H1 (cell line): Measurements from ENCODE around the gene PRR16. TPM values are rescaled to one million over a fixed set of nuclear protein-coding genes. Genes with fewer than 3 reads are reported as not detected.

Source experiments
- CTCF ChIA-PET: fragments of 300-600 bp; sonication (Branson Sonifier 250); formaldehyde crosslinking; loops from one replicate; lab custom pipeline; 2021; ENCODE audit not compliant: partially characterized antibody; lab: Charles Lee
- POLR2A ChIA-PET: fragments of 300-600 bp; sonication (Branson Sonifier 250); formaldehyde crosslinking; loops from one replicate; lab custom pipeline; 2021; ENCODE audit warnings: inconsistent platforms; ENCODE audit not compliant: partially characterized antibody; lab: Charles Lee
- DNase-seq, 2 experiments: peaks; one replicate each; pipeline versions ENCODE4 v3.0.0 to v3.0.0-alpha.2; 2010 to 2022; ENCODE audit warnings: low spot score in 2 of 2, low read depth in 1 of 2, mixed read lengths in 1 of 2
- FAIRE-seq: peaks from 2 replicates; lab custom pipeline; 2011; peaks lifted over from hg19 to GRCh38; lab: Jason Lieb, UNC
- H2AFZ ChIP-seq: 2 replicates; pipeline ENCODE4 v1.8.1; 2012; ENCODE audit warnings: low read length, inconsistent platforms
- H2AK5ac ChIP-seq: 2 replicates; pipeline ENCODE4 v1.6.1; 2013; ENCODE audit warnings: low read depth, low read length
- H2BK120ac ChIP-seq: replicated peaks from 2 replicates; pipeline ENCODE3; 2013; ENCODE audit warnings: low read depth, low read length, inconsistent platforms
- H2BK12ac ChIP-seq: 2 replicates; pipeline ENCODE4 v1.6.1; 2013; ENCODE audit warnings: low read depth, low read length
- H2BK15ac ChIP-seq: 2 replicates; pipeline ENCODE4 v1.6.1; 2013; ENCODE audit warnings: low read length
- H2BK20ac ChIP-seq: 2 replicates; pipeline ENCODE4 v1.6.1; 2013; ENCODE audit warnings: low read length
- H2BK5ac ChIP-seq: 2 replicates; pipeline ENCODE4 v1.6.1; 2013; ENCODE audit warnings: low read depth, low read length
- H3K14ac ChIP-seq: 2 replicates; pipeline ENCODE4 v1.6.1; 2013; ENCODE audit warnings: inconsistent platforms; ENCODE audit not compliant: insufficient read length
- H3K18ac ChIP-seq: 2 replicates; pipeline ENCODE4 v1.6.1; 2013; ENCODE audit warnings: low read length; ENCODE audit errors: extremely low read depth
- H3K23ac ChIP-seq: 2 replicates; pipeline ENCODE4 v1.6.1; 2013; ENCODE audit warnings: inconsistent platforms; ENCODE audit not compliant: insufficient read length
- H3K23me2 ChIP-seq: 2 replicates; pipeline ENCODE4 v1.6.1; 2013; ENCODE audit warnings: low read depth, low read length
- H3K27ac ChIP-seq: 2 replicates; pipeline ENCODE4 v1.6.1; 2011; ENCODE audit warnings: low read depth, low read length, inconsistent platforms
- H3K27me3 ChIP-seq, 4 experiments: replicated peaks in 1 of 4; 1 replicate in 1 of 4; 2 replicates in 3 of 4; pipeline versions ENCODE4 v1.6.1 to v1.8.1; 2011 to 2013; ENCODE audit warnings: low read length in 3 of 4, mild to moderate bottlenecking in 3 of 4, inconsistent platforms in 2 of 4, mixed read lengths in 2 of 4, moderate library complexity in 1 of 4; ENCODE audit not compliant: control insufficient read depth in 3 of 4, insufficient read depth in 3 of 4; ENCODE audit errors: extremely low read depth in 1 of 4
- H3K36me3 ChIP-seq, 4 experiments: 2 replicates each; pipeline versions ENCODE4 v1.6.1 to v1.8.1; 2011 to 2013; ENCODE audit warnings: mild to moderate bottlenecking in 4 of 4, low read length in 3 of 4, moderate library complexity in 2 of 4, control low read depth in 1 of 4, inconsistent platforms in 1 of 4; ENCODE audit not compliant: insufficient read depth in 4 of 4, control insufficient read depth in 2 of 4
- H3K4ac ChIP-seq: replicated peaks from 2 replicates; pipeline ENCODE3; 2013; ENCODE audit warnings: low read length, low read depth, mixed read lengths, inconsistent platforms; ENCODE audit not compliant: insufficient read length
- H3K4me1 ChIP-seq, 4 experiments: replicated peaks in 1 of 4; 1 replicate in 1 of 4; 2 replicates in 3 of 4; pipeline versions ENCODE4 v1.6.1 to v1.8.1; 2011 to 2013; ENCODE audit warnings: low read length in 3 of 4, inconsistent platforms in 2 of 4, mixed read lengths in 1 of 4; ENCODE audit not compliant: insufficient read depth in 4 of 4, control insufficient read depth in 3 of 4
- H3K4me2 ChIP-seq, 2 experiments: 2 replicates each; pipeline versions ENCODE4 v1.6.1 to v1.8.1; 2011 to 2013; ENCODE audit warnings: low read depth in 2 of 2, low read length in 2 of 2, control low read depth in 1 of 2, inconsistent platforms in 1 of 2, mild to moderate bottlenecking in 1 of 2; ENCODE audit not compliant: insufficient read depth in 1 of 2
- H3K4me3 ChIP-seq, 4 experiments: fragments of 200-600, 300-600 bp in 1 of 4; sonication (generic), shearing (Covaris generic), sonication (Bioruptor Twin) in 1 of 4; 2 replicates each; pipeline versions ENCODE4 v1.5.1 to v1.8.1; 2011 to 2016; ENCODE audit warnings: low read length in 4 of 4, low read depth in 3 of 4, control low read depth in 2 of 4, inconsistent platforms in 2 of 4, mild to moderate bottlenecking in 2 of 4, mixed read lengths in 1 of 4, moderate library complexity in 1 of 4; ENCODE audit not compliant: insufficient read depth in 2 of 4; ENCODE audit errors: extremely low read depth in 1 of 4
- H3K56ac ChIP-seq: replicated peaks from 2 replicates; pipeline ENCODE3; 2013; ENCODE audit warnings: low read depth, mild to moderate bottlenecking, mixed read lengths, low read length, inconsistent platforms; ENCODE audit not compliant: insufficient read length
- H3K79me1 ChIP-seq: 2 replicates; pipeline ENCODE4 v1.6.1; 2013; ENCODE audit warnings: low read depth, low read length, control low read depth
- H3K79me2 ChIP-seq, 2 experiments: 2 replicates each; pipeline versions ENCODE4 v1.6.1 to v1.8.1; 2012 to 2013; ENCODE audit warnings: low read length in 2 of 2, mild to moderate bottlenecking in 2 of 2, inconsistent platforms in 1 of 2; ENCODE audit not compliant: insufficient read depth in 2 of 2, control insufficient read depth in 1 of 2
- H3K9ac ChIP-seq, 4 experiments: replicated peaks in 1 of 4; 1 replicate in 1 of 4; 2 replicates in 3 of 4; pipeline versions ENCODE4 v1.6.1 to v1.8.1; 2011 to 2013; ENCODE audit warnings: low read depth in 3 of 4, low read length in 3 of 4, control low read depth in 2 of 4, mild to moderate bottlenecking in 2 of 4, moderate library complexity in 2 of 4, inconsistent platforms in 1 of 4; ENCODE audit errors: extremely low read depth in 1 of 4
- H3K9me3 ChIP-seq, 2 experiments: 2 replicates each; pipeline versions ENCODE4 v1.6.1 to v1.8.1; 2012 to 2013; ENCODE audit warnings: mild to moderate bottlenecking in 2 of 2, moderate library complexity in 2 of 2, control low read depth in 1 of 2, inconsistent platforms in 1 of 2, low read depth in 1 of 2, low read length in 1 of 2, mixed read lengths in 1 of 2; ENCODE audit not compliant: insufficient read depth in 2 of 2
- H4K20me1 ChIP-seq, 2 experiments: replicated peaks in 1 of 2; 2 replicates each; pipeline versions ENCODE3 to v1.8.1; 2011 to 2013; ENCODE audit warnings: inconsistent platforms in 2 of 2, low read length in 2 of 2, mild to moderate bottlenecking in 1 of 2; ENCODE audit not compliant: insufficient read depth in 2 of 2, control insufficient read depth in 1 of 2
- H4K5ac ChIP-seq: 2 replicates; pipeline ENCODE4 v1.6.1; 2013; ENCODE audit warnings: low read length, low read depth, mixed read lengths, inconsistent platforms; ENCODE audit not compliant: insufficient read length
- H4K8ac ChIP-seq: 2 replicates; pipeline ENCODE4 v1.8.0; 2013; ENCODE audit warnings: mild to moderate bottlenecking, moderate library complexity, low read length, inconsistent platforms; ENCODE audit not compliant: insufficient read depth; ENCODE audit errors: extremely low read depth
- H4K91ac ChIP-seq: replicated peaks from 2 replicates; pipeline ENCODE3; 2013; ENCODE audit warnings: low read length, mixed read lengths, inconsistent platforms; ENCODE audit not compliant: insufficient read length
- ASH2L ChIP-seq: fragments of 200-600, 300-600 bp; sonication (generic); IDR thresholded peaks from one replicate; pipeline ENCODE4 v1.7.1; 2017; ENCODE audit warnings: low read length
- BCL11A ChIP-seq, 2 experiments: IDR thresholded peaks; one replicate each; pipeline ENCODE4 v1.6.1; 2011; ENCODE audit warnings: low read depth in 2 of 2, low read length in 2 of 2, mild to moderate bottlenecking in 2 of 2
- GTF2F1 ChIP-seq: IDR thresholded peaks from 2 replicates; pipeline ENCODE4 v1.6.1; 2012; ENCODE audit warnings: low read depth, low read length, improper control_type of control experiment, borderline replicate concordance
- JUN ChIP-seq: IDR thresholded peaks from 2 replicates; pipeline ENCODE4 v1.6.1; 2011; ENCODE audit warnings: low read depth, mild to moderate bottlenecking, improper control_type of control experiment, low read length
- PHF8 ChIP-seq: fragments of 200-600 bp; sonication (generic); conservative IDR thresholded peaks from 2 replicates; pipeline ENCODE4 v1.7.1; 2012; ENCODE audit warnings: low read depth, mild to moderate bottlenecking, inconsistent platforms, low read length, moderate library complexity
- RXRA ChIP-seq: IDR thresholded peaks from 2 replicates; pipeline ENCODE4 v1.6.1; 2011; ENCODE audit warnings: low read depth, mild to moderate bottlenecking, low read length, moderate library complexity; ENCODE audit not compliant: insufficient read depth
- SAP30 ChIP-seq: fragments of 300-600 bp; sonication (generic); IDR thresholded peaks from 2 replicates; pipeline ENCODE4 v1.7.1; 2012; ENCODE audit warnings: low read length, moderate library complexity, mild to moderate bottlenecking, inconsistent platforms; ENCODE audit not compliant: insufficient read depth, insufficient replicate concordance
- TCF12 ChIP-seq: IDR thresholded peaks from 2 replicates; pipeline ENCODE4 v1.6.1; 2011; ENCODE audit warnings: low read depth, mild to moderate bottlenecking, low read length
- polyA plus RNA-seq, 7 experiments: library from polyadenylated mRNA; depleted of rRNA in 3 of 7; stranded (reverse) in 5 of 7; unstranded in 2 of 7; fragments of >200 nt in 5 of 7; fragments of 200-250 nt in 2 of 7; gene quantifications; 1 replicate in 5 of 7; 2 replicates in 1 of 7; 4 replicates in 1 of 7; pipeline versions ENCODE4 v1.2.1 to v1.2.3, GENCODE V29; 2011 to 2013; ENCODE audit warnings: missing spikeins in 2 of 7, mixed read lengths in 2 of 7
- total RNA-seq: library from RNA; stranded (reverse); fragmentation: NEBNext Ultra II Directional; extraction: Animal tissue kit (Norgen Biotek cat#: 25700); gene quantifications from 2 replicates; pipeline ENCODE4 v1.2.1, GENCODE V29; 2021
- TF ChIP-seq, protein P1 (sequence below): IDR thresholded peaks from 2 replicates; pipeline ENCODE4 v1.6.1; 2011; ENCODE audit warnings: low read depth, mild to moderate bottlenecking, low read length; ENCODE audit not compliant: insufficient read depth
- TF ChIP-seq, protein P2 (sequence below): IDR thresholded peaks from 2 replicates; pipeline ENCODE4 v1.6.1; 2012; ENCODE audit warnings: low read length, inconsistent platforms
- TF ChIP-seq, protein P3 (sequence below): IDR thresholded peaks from 2 replicates; pipeline ENCODE4 v1.6.1; 2012; ENCODE audit warnings: inconsistent platforms

The PRR16 gene
- total and polyA plus RNA-seq, 2 of the 8 experiments (the other 6 are each of a cell fraction or from before 2014, with no cell fraction given): 0.73 to 1.6 TPM

DNA sequence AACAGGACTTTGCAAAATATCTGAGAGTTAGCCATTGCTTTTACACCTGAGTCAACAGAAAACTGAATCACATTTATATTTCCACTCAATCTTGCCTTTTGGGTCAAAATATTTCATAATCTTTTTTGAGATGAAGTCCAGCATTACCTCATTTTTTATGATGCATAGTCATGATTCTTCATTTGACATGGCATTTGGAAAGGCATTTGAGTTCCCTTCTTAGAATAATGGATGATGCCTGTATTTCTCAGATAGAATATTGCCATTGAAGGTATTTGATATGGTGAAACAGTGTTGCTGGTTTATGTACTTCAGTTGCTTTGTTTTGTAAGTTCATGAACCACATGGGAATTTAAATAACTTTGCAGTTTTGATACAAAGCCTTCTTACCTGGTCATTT, 180.4 kb downstream of the PRR16 start:
- H3K27me3 ChIP-seq: no peaks in the 10 kb centered on the region
- no peak overlapping the region for H2AK5ac ChIP-seq
- no peak overlapping the region for H3K9ac ChIP-seq
- no peak overlapping the region for H4K8ac ChIP-seq
- no peak for FAIRE-seq
- H3K4me1 ChIP-seq: no peaks in the 10 kb centered on the region
- H3K36me3 ChIP-seq: no peaks in the 10 kb centered on the region; a peak in 1 of 8 replicates
- H2BK15ac ChIP-seq: no peak overlapping the region
- no peaks in the 10 kb centered on the region for H3K79me1 ChIP-seq
- ChIA-PET CTCF (interaction anchor here (1.2 kb wide), 1 partner anchor 12 kb away, joined by 3 read pairs; no protein-coding TSS in a partner anchor), POLR2A (no interaction called here)
- no peaks in the 10 kb centered on the region for H3K9me3 ChIP-seq
- no peak overlapping the region for H3K27ac ChIP-seq
- H3K18ac ChIP-seq: no peak overlapping the region
- no peak overlapping the region for H4K5ac ChIP-seq
- H2AFZ ChIP-seq: no peak overlapping the region
- no peak overlapping the region for H2BK5ac ChIP-seq
- no peak overlapping the region for H2BK120ac ChIP-seq
- H3K23me2 ChIP-seq: no peaks in the 10 kb centered on the region
- no peak overlapping the region for H3K56ac ChIP-seq
- no peak overlapping the region for H3K4me3 ChIP-seq
- no peak overlapping the region for H3K14ac ChIP-seq
- H4K20me1 ChIP-seq: no peaks in the 10 kb centered on the region
- no peaks in the 10 kb centered on the region for H3K79me2 ChIP-seq
- no peak overlapping the region for H2BK12ac ChIP-seq
- H3K4ac ChIP-seq: no peak overlapping the region
- no peak overlapping the region for H3K23ac ChIP-seq
- no peak for DNase-seq
- no peak overlapping the region for H3K4me2 ChIP-seq
- H4K91ac ChIP-seq: no peak overlapping the region
- H2BK20ac ChIP-seq: no peak overlapping the region
- TF ChIP-seq JUN: no peak
- no peak for TF ChIP-seq GTF2F1
- TF ChIP-seq, protein P1, sequence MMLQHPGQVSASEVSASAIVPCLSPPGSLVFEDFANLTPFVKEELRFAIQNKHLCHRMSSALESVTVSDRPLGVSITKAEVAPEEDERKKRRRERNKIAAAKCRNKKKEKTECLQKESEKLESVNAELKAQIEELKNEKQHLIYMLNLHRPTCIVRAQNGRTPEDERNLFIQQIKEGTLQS: no peak
- no peak for TF ChIP-seq ASH2L
- no peak for TF ChIP-seq RXRA
- TF ChIP-seq SAP30: no peak
- TF ChIP-seq, protein P2, sequence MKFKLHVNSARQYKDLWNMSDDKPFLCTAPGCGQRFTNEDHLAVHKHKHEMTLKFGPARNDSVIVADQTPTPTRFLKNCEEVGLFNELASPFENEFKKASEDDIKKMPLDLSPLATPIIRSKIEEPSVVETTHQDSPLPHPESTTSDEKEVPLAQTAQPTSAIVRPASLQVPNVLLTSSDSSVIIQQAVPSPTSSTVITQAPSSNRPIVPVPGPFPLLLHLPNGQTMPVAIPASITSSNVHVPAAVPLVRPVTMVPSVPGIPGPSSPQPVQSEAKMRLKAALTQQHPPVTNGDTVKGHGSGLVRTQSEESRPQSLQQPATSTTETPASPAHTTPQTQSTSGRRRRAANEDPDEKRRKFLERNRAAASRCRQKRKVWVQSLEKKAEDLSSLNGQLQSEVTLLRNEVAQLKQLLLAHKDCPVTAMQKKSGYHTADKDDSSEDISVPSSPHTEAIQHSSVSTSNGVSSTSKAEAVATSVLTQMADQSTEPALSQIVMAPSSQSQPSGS: no peak
- TF ChIP-seq BCL11A (IDR thresholded peaks at IDR 0.05; ENCODE audit: low read depth in 2 of 2, low read length in 2 of 2): no peak
- no peak for TF ChIP-seq PHF8
- TF ChIP-seq TCF12: no peak
- TF ChIP-seq, protein P3, sequence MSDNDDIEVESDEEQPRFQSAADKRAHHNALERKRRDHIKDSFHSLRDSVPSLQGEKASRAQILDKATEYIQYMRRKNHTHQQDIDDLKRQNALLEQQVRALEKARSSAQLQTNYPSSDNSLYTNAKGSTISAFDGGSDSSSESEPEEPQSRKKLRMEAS: no peak
- TF ChIP-seq, all 59 proteins: peak for 0
